ENCODE results near the gene SLC26A9. TPM values are rescaled to one million over a fixed set of nuclear protein-coding genes. Genes with fewer than 3 reads are reported as not detected.

SLC26A9 gene
- polyA plus RNA-seq, 10 donors, result 0.04 to 0.14 (median 0.12) TPM; not detected in 2

GRCh38 chr1:205949753-205950152 is 6.5 kb upstream of the SLC26A9 start:
- DNase-seq, result no peak

- no peak for DNase-seq
These were observed 5.6 kb upstream of the SLC26A9 start for GRCh38 chr1:205948886-205949285.

GRCh38 chr1:205948039-205948438 is 4.8 kb upstream of the SLC26A9 start:
- no peak for DNase-seq

GRCh38 chr1:205947024-205947423 is 3.8 kb upstream of the SLC26A9 start:
- DNase-seq, result no peak

GRCh38 chr1:205945069-205945468 is 1.8 kb upstream of the SLC26A9 start:
- no peak for DNase-seq

GRCh38 chr1:205944525-205944924 is 1.3 kb upstream of the SLC26A9 start:
- no peak for DNase-seq

GRCh38 chr1:205942631-205943159 is 561 bp downstream of the SLC26A9 start:
- DNase-seq, result no peak

GRCh38 chr1:205940710-205941109 is 2.5 kb downstream of the SLC26A9 start:
- no peak for DNase-seq

- DNase-seq, result no peak
These were observed 3.4 kb downstream of the SLC26A9 start for GRCh38 chr1:205939690-205940330.

- DNase-seq, result no peak
These were observed 4.6 kb downstream of the SLC26A9 start for GRCh38 chr1:205938682-205939081.

GRCh38 chr1:205936846-205937586 is 6.2 kb downstream of the SLC26A9 start:
- peak in 1 of 3 donors; percentile 71 for DNase-seq

- DNase-seq, result no peak
These were observed 6.9 kb downstream of the SLC26A9 start for GRCh38 chr1:205936311-205936710.

- no peak for DNase-seq
These were observed 7.4 kb downstream of the SLC26A9 start for GRCh38 chr1:205935869-205936268.

GRCh38 chr1:205934788-205935187 is 8.5 kb downstream of the SLC26A9 start:
- no peak for DNase-seq

- DNase-seq, result peak in 1 of 3 donors; percentile 63
These were observed 9.3 kb downstream of the SLC26A9 start for GRCh38 chr1:205933671-205934618.

GRCh38 chr1:205932776-205933175 is 10.5 kb downstream of the SLC26A9 start:
- DNase-seq, result peak in 1 of 3 donors; percentile 24

GRCh38 chr1:205930799-205931281 is 12.4 kb downstream of the SLC26A9 start:
- no peak for DNase-seq

GRCh38 chr1:205930195-205930577 is 13.1 kb downstream of the SLC26A9 start:
- DNase-seq, result no peak

GRCh38 chr1:205929496-205930194 is 13.6 kb downstream of the SLC26A9 start:
- no peak for DNase-seq

GRCh38 chr1:205928317-205928716 is 14.9 kb downstream of the SLC26A9 start:
- no peak for DNase-seq

GRCh38 chr1:205927676-205928075 is 15.6 kb downstream of the SLC26A9 start:
- no peak for DNase-seq
